Activated CD4-positive, alpha-beta T cell treated with anti-CD3 and anti-CD28 coated beads, Interleukin-2, amount 50 U/mL, for 1 hour (primary cell): ENCODE results near the gene BLOC1S3.
"Not testable (repeated sequence)": the region's sequence is repeated elsewhere in the genome, so short reads cannot be mapped to it uniquely, and the experiment has no call there.

Experiments used
- DNase-seq: peaks from one replicate; pipeline ENCODE4 v3.0.0-alpha.2; 2020

The BLOC1S3 gene

DNA sequence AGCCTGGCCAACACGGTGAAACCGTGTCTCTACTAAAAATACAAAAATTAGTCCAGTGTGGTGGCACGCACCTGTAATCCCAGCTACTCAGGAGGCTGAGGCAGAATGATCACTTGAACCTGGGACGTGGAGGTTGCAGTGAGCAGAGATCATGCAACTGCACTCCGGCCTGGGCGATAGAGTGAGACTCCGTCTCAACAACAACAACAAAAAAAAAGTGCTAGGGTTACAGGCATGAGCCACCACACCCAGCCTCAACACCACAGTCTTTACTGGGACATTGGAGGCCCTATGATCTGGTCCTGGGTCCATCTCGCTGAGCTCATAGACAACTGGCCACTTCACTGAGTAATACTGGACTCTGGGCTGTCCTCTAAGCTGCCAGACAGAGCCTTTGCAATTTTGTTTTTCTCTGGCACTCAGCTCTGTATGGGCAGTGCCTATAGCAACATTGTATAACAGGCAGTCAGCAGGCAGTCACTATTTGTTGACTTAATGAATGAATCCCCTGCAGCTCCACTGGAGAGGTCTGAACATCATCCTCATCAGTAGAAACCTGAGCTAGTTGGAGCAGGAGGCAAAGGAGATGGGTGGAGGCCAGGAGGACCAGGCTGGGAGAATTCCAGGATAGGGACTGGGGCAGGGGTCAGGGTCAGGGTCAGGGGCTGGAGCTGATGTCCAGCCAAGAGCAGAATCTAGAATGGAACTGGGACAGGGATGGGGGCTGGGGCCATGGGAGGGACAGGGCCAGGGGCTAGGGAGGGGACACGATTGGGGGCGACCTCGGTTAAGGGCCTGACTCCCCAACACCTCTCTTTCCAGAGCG, 8.1 kb downstream of the BLOC1S3 start:
- no peak for DNase-seq

DNA sequence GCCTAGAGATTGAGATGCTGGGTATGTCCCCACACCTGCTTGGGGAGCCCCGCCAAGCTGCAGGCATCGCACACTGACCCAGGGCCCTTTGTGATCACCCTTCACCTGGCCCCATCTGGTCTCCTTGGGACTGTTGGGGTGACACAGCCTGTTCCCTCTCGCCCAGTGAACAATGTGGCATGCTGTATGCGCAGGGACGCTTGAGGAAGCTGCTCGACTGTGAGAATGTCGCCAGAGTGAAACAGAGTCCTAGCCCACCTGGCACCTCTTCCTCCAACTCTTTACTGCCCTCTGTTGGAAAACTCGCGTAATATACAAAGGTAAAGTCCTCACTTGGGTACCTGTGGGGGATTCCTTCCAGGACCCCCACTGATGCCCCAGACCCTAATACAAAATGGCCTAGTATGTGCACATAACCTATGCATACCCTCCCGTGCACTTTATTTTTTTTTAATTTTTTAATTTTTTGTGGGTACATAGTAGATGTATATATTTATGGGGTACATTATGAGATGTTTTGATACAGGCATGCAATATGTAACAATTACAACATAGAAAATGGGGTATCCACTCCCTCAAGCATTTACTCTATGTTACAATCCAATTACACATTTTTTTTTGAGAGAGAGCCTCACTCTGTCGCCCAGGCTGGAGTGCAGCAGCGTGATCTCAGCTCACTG, 9.0 kb downstream of the BLOC1S3 start:
- no peak for DNase-seq

DNA sequence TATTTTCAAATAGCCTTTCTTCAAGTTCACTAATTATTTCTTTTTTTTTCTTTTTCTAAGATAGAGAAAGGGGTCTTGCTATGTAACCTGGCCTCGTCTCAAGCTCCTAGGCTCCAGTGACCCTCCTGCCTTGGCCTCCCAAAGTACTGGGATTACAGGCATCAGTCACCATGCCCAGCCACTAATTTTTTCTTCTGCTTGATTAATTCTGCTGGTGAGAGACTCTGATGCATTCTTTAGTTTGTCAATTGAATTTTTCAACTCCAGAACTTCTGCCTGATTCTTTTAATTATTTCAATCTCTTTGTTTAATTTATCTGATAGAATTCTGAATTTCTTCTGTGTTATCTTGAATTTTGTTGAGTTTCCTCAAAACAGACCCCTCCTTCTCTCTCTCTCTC, 11.4 kb downstream of the BLOC1S3 start:
- no peak for DNase-seq

DNA sequence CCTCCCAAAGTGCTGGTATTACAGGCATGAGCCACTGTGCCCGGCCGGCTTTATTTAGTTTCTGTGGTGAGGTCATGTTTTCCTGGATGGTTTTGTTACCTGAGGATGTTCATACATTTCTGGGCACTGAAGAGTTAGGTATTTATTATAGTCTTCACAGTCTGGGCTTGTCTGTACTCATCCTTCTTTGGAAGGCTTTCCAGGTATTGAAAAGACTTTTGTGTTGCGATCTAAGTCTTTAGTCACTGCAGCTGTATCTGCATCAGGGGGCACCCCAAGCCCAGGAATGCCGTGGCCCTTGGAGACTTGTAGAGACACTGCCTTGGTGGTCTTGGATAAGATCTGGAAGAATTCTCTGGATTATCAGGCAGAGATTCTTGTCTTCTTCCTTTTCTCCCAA, 12.8 kb downstream of the BLOC1S3 start:
- DNase-seq, result no peak

DNA sequence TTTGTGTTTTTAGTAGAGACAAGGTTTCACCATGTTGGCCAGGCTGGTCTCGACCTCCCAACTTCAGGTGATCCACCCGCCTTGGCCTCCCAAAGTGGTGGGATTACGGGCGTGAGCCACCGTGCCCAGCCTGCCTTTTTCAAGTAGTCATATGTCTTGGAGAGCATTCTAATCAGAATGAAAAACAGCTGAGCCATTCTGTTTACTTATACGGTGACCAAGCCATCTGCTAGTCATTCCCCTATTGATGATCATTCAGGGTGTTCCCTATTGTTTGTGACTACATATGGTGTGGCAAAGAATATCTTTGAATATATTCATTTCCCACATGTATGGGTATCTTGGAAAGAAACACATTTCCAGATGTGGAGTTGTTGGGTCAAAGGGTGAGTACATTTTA, 17.2 kb downstream of the BLOC1S3 start:
- DNase-seq, result no peak

DNA sequence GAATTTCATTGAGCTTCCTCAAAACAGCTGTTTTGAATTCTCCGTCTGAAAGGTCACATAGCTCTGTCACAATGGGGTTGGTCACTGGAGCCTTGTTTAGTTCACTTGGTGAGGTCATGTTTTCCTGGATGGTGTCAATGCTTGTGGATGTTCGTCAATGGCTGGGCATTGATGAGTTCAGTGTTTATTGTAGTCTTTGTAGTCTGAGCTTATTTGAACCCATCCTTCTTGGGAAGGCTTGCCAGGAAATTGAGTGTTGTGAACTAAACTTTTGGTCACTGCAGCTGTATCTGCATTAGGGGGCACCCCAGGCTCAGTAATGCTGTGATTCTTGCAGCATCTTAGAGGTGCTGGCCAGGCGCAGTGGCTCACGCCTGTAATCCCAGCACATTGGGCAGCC, 22.0 kb downstream of the BLOC1S3 start:
- DNase-seq, result no peak

DNA sequence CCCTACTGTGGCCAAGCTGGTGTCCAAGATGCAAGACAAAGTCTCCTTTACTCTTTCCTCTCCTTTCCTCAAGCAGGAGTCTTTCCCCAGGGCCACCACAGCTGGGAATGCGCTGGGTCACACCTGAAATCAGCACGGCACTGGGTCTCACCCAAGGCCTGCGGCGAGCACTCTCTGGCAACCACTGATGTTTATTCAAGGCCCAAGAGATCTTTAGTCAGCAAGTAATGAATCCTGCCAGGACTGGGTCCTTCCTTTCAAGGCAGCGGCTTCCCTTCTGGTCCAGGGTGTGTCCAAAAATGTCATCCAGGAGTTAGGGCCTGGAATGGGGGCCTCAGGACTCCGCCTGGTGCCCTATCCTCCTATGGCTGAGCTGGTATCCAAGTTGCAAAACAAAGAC, 24.1 kb downstream of the BLOC1S3 start:
- no peak for DNase-seq

DNA sequence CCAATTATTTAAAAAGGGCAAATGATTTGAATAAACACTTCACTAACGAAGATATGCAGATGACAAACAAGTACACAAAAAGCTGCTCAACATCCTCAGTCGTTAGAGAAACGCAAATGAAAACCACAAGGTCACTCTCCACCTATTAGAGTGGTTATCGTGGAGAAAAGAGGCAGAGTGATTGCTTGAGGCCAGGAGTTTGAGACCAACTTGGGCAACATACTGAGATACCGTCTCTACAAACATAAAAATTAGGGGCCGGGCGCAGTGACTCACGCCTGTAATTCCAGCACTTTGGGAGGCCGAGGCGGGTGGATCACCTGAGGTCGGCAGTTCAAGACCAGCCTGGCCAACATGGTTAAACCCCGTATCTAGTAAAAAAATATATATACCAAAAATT, 27.2 kb downstream of the BLOC1S3 start:
- DNase-seq, result no peak

DNA sequence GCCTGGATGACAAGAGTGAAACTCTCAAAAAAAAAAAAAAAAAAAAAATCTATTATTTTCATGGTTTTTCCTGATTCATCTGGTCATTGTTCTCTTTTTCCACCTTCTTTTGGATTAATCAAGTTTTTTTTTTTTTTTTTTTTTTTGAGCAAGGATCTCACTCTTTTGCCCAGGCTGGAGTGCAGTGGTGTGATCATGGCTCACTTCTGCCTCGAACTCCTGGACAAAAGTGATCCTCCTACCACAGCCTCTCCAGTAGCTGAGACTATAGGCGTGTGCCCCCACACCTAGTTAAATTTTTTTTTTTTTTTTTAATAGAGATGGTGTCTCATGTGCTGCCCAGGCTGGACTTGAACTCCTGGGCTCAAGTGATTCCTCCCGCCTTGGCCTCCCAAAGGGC, 27.7 kb downstream of the BLOC1S3 start:
- DNase-seq, result no peak

DNA sequence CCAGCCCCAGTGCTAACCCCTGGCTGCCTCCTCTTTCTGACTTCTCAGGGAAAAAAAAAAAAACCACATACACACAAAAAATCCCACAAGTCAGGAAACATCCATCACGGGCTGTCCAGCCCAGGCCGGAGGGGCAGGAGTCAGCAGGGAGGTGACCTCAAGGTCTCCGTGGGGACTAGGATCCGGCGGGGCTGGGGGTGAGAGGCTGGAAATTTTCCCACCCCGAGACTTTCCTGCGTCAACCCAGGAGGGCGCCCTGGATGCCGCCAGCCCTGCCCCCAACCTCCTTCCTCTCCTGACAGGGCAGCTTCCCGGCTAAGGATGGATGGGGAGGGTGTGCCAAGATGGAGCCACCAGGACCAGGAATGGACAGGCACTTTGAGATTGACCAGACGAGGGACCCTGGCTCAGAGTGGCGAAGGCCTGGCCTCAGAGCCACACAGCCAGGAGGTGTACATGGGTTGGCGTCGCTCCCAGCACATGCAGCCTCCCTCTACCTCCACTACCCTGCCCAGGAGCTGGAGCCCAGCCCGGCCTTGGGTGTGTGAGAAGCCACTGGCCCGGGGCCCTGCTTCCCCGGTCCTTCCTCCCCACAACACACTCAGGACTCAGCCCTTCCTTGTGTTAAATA, 33.3 kb downstream of the BLOC1S3 start:
- DNase-seq, result no peak

DNA sequence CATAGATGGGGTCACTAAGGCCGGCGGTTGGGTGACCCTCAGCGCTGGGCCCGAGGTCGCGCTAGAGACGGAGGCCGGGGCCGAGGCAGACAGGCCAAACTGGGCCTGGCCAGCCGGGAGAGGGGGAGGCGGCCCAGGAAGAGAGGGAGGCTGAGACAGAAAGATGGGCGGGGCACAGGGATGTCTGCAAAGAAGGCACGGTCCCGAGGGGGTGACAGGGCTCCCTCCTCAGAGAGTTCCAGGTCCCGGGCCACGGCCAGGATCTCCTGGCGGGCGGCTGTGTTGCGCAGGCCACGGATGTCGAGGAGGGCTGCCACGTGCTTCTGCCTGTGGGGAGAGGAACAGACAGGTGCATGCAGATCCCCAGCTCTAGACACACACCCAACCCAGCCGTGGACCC, 34.4 kb downstream of the BLOC1S3 start:
- no peak for DNase-seq

DNA sequence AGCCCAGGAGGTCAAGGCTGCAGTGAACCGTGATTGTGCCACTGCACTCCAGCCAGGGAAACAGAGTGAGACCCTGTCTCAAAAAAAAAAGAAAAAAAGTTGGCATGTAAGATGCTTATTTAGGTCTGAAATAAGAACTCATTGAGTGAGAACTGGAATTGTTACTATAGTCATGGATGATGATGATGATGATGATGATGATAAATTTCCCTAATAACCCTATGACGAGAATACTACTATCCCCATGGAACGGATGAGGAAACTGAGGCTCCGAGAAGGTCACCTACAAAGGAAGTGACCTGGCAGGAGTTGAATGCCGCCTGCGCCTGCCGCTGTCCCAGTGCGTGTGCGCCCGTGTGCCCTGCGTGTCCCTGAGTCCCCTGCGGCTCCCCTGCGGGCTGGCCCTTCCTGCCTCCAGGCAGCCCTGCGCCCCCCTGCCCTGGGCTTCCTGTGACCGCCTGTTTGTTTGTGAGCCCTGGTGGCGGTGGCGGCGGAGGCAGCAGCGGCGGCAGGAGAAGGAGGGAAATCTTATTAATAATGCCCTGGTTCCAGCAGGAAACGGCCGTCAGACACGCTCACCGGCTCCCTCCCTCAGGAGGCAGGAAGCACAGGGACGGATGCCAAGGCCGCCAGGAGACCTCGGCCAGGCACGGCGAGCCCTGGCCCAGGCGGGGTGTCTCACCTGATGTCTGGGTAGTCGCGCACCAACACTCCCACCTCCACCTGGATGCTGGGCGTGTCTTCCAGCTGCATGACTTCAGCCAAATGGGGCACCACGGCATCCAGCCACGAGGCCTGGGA, 37.0 kb downstream of the BLOC1S3 start:
- no peak for DNase-seq

DNA sequence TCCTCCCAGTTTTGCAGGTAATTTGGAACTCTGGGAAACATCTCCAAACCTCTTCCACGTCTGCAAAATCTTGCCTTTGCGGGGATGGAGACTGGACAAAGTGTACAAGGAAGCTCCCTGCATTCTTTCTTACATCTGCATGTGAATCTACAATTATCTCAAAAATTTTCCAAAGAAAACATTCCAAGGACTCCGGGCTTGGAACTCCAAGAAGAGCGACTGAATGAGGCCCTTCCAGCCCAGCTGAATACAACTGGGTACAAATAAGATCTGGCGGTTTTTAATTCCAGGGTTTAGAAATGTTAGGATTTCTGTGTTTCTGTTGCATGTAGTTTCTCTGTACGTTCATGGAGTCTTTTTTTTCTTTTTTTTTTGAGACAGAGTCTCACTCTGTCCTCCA, 38.1 kb downstream of the BLOC1S3 start:
- DNase-seq, result no peak

DNA sequence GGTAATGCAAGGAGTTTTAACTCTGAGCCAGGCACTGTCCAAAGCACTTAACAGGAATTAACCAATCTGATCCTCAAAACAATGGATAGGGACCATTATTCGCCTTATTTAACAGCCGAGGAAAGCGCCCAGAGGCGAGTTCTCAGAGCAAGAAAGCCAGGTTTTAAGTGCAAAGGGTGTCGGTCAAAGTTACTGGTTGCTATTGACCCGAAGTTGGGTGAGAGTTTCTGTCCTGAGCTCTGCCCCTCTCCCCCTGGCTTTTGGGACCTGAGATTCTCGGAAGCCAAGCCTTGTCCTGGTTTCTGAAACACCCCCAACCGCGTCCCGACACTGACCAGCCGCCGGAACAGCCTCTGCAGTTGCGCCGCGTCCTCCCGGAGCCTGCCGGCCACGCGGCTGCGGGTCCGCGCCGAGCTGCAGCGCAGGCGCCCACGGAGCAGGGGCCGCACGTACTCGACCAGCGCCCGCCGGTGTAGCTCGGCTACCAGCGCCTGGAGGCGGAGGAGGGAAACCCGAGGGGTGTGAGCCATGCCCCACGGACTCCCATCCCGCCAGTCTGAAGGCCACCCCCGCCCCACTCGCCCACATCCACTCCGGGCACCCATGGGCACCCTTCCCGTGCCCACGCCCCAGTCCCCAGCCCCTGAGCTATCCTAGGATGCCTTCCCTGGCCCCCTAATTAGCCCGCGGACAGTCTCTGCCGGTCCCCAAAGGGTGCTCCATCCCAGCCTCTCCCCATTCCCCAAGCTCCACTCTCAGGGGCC, 38.8 kb downstream of the BLOC1S3 start:
- DNase-seq, result no peak

DNA sequence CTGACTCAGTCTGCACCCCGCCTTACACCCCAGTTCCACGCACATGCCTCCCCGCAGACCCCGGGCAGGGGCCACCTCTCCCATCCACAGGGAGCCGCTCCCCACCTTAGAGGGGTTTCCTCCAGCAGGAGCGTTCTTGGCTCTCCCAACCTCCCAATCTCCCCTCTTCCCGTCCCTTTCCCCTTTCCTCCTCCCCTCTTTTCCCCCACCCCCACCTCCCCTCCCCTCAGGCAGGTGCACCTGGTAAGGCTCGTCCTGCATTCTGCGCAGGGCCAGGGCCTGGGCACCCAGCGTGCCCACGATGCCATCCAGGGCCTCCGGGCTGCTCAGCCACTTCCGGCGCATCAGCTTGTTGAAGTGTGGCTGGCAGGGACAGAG, 39.4 kb downstream of the BLOC1S3 start:
- no peak for DNase-seq

DNA sequence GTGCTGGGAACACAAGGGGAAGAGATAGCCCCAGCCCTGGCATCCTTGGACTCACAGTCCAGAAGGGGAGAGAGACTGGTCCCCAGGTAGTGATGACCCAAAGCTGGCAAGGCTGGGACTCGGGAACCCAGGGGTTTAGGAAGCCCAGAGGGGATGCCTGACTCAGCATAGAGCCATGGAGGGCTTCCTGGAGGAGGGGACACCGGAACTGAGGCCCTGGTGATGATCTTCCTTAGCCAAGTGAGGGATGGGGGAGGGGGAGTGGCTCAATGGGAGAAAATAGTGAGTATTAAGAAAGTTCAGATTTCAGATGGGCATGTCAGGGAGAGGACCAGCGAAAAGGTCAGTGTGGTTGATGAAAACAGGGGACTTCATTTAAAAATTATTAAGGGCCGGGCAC, 39.8 kb downstream of the BLOC1S3 start:
- DNase-seq, result no peak

DNA sequence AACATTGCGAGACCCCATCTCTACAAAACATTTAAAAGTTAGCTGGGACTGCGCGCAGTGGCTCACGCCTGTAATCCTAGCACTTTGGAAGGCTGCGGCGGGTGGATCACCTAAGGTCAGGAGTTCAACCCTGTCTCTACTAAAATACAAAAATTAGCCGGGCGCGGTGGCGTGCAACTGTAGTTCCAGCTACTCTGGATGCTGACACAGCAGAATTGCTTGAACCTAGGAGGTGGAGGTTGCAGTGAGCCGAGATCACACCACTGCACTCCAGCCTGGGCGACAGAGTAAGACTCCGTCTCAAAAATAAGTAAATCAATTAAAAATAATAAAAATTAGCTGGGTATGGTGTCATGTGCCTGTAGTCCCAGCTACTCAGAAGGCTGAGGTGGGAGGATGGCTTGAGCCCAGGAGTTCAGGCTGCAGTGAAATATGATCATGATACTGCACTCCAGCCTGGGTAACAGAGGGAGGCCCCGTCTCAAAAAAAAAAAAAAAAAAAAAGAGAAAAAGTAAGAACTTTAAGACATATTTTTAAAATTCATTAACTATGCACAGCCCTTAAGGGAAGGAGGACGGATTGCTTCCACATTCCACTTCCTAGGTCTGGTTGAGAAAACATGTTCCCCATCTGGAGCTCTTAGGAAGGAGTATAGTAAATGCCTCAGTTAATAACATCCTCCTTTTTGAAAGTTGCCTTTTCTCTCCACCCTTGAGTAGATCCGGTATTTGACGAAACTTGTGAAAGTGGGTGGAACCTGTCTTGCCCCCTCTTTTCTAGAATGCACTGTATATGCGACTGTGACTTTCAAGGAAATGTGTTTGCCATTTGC, 40.5 kb downstream of the BLOC1S3 start:
- DNase-seq, result no peak

DNA sequence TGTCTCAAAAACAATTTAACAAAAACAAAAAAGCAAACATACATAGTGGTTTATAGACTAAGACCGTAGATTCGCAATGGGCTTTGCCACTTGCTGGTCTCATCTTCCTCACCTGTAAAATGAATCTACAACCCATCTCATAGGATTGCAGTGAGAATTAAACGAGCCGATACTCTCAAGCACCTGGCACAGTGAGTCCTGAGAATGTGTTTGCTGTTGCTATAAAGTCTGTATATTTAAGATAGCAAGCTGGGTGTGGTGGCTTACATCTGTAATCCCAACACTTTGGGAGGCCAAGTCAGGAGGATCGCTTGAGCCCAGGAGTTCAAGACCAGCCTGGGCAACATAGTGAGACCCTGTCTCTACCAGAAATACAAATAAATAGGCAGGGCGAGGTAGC, 44.1 kb downstream of the BLOC1S3 start:
- DNase-seq, result no peak

DNA sequence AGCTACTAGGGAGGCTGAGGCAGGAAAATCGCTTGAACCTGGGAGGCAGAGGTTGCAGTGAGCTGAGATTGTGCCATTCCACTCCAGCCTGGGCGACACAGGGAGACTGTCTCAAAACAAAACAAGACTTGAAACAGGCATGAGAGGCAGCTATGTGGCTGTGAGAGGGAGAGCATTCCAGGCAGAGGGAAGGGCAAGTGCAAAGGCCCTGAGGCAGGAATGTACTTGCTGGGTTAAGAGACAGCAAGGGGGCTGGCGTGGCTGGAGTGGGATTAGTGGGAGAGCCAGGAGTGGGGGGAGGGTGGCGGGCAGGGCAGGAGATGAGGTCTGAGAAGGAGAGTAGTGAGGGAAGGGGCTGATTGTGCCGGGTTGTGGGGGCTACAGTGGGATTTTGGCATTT, 45.3 kb downstream of the BLOC1S3 start:
- no peak for DNase-seq

DNA sequence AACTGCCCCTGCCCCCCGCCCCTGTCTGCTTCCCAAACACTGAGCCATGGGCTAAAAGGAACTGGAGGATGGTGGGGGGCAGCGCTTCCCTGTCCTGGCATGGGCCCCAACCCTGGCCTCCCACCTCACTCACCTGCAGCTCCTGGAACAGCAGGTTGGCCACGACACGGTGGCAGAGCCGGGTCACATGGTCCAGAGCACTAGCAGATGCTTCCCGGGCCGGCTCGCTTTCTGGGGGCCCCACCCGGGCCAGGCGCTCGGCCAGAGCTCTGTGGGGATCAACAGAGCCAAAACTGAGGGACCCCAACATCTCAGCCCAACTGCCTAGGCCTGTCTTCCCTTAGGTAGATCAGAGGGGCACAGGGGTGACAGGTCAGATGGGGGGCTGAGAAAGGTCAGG, 46.1 kb downstream of the BLOC1S3 start:
- DNase-seq, result no peak

DNA sequence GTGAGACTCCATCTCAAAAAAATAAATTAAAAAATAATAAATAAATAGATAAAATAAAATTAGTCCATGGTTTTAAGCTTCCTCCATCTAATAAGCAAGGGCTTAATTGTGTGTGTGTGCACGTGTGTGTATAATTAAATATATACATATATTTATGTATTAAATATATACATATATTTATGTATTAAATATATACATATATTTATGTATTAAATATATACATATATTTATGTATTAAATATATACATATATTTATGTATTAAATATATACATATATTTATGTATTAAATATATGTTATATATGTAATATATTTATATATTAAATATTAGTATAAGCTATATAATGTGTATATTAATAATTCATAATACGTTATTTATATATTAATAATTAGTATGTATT, 50.5 kb downstream of the BLOC1S3 start:
- DNase-seq, result not testable (repeated sequence)
